ENCODE measurements around the gene NCAPH2. TPM values are rescaled to one million over a fixed set of nuclear protein-coding genes. Genes with fewer than 3 reads are reported as not detected.
A peak's percentile ranks its signal among the peaks of the same experiment; 100 is the strongest.

The NCAPH2 gene
- total RNA-seq, 4 donors from 2014 or later: 34.0 to 85.8 (median 41.2) TPM

DNA sequence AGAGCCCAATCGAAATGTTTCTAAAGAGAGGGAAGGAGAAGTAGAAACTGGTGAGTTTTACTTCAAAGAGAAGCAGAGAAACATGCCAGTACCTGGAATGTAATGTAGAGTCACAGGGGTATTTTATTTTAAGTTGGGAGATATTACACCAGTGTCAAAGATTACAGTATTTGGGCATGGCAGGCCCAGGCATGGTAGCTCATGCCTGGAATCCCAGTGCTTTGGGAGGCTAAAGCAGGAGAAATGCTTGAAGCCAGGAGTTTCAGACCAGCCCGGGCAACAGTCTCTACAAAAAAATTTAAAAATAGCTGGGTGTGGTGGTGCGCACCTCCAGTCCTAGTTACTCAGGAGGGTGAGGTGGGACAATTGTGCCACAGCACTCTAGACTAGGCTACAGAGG lies 52.0 kb downstream of the NCAPH2 start:
- H3K27me3 ChIP-seq: no peaks in the 10 kb centered on the region
- no peaks in the 10 kb centered on the region for H3K36me3 ChIP-seq
- H3K27ac ChIP-seq: no peak overlapping the region
- H3K9me3 ChIP-seq: no peaks in the 10 kb centered on the region
- TF ChIP-seq, protein P1, sequence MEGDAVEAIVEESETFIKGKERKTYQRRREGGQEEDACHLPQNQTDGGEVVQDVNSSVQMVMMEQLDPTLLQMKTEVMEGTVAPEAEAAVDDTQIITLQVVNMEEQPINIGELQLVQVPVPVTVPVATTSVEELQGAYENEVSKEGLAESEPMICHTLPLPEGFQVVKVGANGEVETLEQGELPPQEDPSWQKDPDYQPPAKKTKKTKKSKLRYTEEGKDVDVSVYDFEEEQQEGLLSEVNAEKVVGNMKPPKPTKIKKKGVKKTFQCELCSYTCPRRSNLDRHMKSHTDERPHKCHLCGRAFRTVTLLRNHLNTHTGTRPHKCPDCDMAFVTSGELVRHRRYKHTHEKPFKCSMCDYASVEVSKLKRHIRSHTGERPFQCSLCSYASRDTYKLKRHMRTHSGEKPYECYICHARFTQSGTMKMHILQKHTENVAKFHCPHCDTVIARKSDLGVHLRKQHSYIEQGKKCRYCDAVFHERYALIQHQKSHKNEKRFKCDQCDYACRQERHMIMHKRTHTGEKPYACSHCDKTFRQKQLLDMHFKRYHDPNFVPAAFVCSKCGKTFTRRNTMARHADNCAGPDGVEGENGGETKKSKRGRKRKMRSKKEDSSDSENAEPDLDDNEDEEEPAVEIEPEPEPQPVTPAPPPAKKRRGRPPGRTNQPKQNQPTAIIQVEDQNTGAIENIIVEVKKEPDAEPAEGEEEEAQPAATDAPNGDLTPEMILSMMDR (IDR thresholded peaks at IDR 0.05): no peak
- TF ChIP-seq POLR2A (IDR thresholded peaks at IDR 0.05): no peak
- no peak overlapping the region for H3K4me3 ChIP-seq
- peaks cover 0 to 8% (median 6%) of the 10 kb centered on the region in 4 donors for H3K4me1 ChIP-seq
- DNase-seq: no peak

DNA sequence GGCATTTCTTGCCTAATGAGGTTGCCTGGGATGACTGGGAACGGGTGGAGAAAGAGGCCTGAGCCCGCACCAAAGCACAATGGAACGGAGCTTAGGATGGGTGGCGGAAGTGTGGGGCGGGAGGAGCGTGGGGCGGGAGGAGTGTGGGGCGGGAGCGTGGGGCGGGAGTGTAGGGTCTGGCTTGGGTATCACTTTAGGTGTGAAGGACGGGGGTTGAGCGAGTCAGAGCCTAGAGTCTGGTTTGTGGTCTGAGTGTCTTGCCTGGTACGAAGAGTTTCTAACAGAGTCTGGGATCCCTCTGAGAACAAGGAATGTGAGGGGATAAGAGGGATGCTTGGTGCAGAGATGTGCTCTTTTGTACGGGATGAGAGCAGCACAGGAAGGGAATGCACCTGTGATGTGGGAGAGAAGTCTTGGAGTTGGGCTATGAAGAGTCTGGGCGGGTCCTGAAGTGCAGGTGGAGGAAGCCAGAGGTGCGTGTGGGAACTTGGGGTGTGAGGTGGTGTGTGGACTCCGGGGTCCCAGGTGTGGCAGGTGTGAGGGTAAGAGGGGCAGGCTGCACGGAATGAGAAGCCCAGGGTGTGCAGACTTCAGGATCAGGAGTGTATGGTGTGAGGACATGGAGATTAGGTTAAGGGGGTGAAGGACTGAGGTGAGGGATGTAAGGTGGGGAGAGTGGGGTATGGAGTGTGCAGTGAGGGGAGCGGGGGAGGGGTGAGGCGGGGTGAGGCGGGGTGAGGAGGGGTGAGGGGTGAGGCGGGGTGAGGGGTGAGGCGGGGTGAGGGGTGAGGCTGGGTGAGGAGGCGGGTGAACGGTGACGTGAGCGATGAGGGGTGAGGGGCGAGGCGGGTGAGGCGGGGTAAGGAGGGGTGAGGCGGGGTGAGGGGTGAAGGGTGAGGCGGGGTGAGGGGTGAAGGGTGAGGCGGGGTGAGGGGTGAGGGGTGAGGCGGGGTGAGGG lies 53.7 kb downstream of the NCAPH2 start:
- no peaks in the 10 kb centered on the region for H3K27me3 ChIP-seq
- TF ChIP-seq, protein P1 (IDR thresholded peaks at IDR 0.05): no peak
- no peak for TF ChIP-seq POLR2A (IDR thresholded peaks at IDR 0.05)
- no peak for DNase-seq
- H3K4me1 ChIP-seq: peaks cover 0 to 8% (median 6%) of the 10 kb centered on the region in 4 donors
- H3K36me3 ChIP-seq: no peaks in the 10 kb centered on the region
- no peak overlapping the region for H3K4me3 ChIP-seq
- no peak overlapping the region for H3K27ac ChIP-seq
- no peaks in the 10 kb centered on the region for H3K9me3 ChIP-seq

DNA sequence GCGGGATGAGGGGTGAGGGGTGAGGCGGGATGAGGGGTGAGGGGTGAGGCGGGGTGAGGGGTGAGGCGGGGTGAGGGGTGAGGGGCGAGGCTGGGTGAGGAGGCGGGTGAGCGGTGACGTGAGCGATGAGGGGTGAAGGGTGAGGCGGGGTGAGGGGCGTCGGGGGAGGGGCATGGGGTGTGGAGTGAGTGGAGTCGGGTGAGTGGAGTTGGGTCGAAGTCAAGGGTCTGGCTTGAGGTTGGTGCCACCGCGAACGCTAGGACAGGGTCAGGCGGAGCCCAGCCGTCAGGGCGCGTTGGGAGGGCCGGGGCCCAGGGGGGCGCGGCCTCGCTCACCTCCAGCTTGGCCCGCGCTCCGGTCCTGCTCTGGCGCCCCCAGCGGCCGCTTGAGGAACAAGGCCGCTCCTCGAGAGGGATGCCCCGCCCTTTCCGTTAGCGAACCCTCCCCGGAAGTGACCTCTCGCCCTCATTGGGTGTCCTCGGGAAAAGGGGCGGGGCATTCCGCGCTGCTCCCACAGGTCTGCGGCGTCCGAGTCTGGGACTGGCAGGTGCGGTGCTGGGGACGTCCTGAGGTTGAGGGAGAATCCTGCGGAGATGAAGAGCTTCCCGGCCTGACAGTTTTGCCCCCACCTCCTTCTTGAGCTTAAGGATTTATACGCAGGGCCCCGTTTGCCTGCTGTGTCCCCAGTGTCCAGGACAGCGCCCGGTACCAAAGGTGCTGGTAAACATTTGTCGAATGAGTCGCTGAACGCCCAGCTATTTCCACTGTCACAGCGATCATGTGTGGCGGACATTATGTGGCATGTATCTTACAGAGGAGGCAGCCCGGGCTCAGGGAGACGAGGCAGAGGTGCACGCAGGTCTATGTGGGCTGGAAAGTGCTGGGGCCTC lies 54.7 kb downstream of the NCAPH2 start, which contains the start of gene SYCE3:
SYCE3 (minus strand) TSS at position 397 of the 890 bp plus-strand sequence. CDS start 6,514 bp downstream, outside the sequence.
- Histone ChIP-seq H3K27ac (peak within 1 kb of the TSS; percentile 66 to 84 (median 74)), H3K4me3 (peak within 1 kb of the TSS; percentile 45 to 66 (median 60)), H3K27me3 (no peaks in the 10 kb centered on the region), H3K4me1 (peaks cover 0 to 8% (median 6%) of the 10 kb centered on the region in 4 donors), H3K36me3 (peaks cover 0 to 2% (median 0%) of the 10 kb centered on the region in 3 donors), H3K9me3 (no peaks in the 10 kb centered on the region)
- TF ChIP-seq, protein P1 (IDR thresholded peaks at IDR 0.05): peak; percentile 96 to 100 (median 98)
- peak; percentile 94 for TF ChIP-seq POLR2A (IDR thresholded peaks at IDR 0.05)
- DNase-seq: peak; percentile 99

DNA sequence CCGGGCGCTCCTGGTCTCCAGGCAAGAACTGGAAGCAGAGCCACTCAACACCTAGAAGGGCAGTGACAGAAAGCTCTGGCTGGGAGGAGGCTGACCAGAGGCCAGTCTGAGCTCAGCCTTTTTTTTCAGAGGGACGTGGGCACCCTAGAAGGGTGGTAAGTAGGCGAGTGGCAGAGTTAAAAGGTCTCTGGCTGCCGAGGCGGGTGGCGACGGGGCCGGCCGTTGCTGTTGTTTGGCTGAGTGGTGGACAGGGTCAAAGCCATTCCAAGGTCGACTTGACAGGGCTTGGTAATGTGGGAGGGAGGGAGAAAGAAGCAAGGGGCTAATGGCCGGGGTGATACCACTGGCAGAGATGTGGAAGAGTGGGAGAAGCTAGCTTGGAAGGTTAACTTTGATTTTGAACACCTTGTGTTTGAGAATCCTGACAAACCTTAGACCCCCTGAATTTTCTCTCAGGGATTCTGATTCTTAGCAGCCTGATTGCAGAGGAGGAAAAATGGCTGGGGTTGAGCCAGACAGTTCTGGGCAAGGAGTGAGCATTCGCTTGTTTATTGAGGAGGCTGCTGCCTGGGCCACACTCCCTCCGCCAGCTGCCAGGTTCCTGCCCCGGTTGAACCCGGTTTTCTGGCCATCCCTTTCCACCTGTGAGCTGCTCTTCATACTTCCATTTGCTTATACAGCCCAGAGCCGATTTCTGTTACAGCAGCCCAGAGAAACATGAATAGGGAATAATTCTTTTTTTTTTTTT lies 55.6 kb downstream of the NCAPH2 start:
- peaks cover 0 to 4% (median 0%) of the 10 kb centered on the region in 3 donors for H3K36me3 ChIP-seq
- peak overlapping the region; percentile 66 to 84 (median 74) for H3K27ac ChIP-seq
- no peak for DNase-seq
- no peaks in the 10 kb centered on the region for H3K9me3 ChIP-seq
- no peaks in the 10 kb centered on the region for H3K27me3 ChIP-seq
- H3K4me1 ChIP-seq: peaks cover 0 to 8% (median 6%) of the 10 kb centered on the region in 4 donors
- TF ChIP-seq, protein P1 (IDR thresholded peaks at IDR 0.05): no peak
- no peak for TF ChIP-seq POLR2A (IDR thresholded peaks at IDR 0.05)
- peak overlapping the region; percentile 45 to 66 (median 60) for H3K4me3 ChIP-seq
